GM12878 (cell line): ENCODE data around the gene MCM3AP. TPM values are rescaled to one million over a fixed set of nuclear protein-coding genes. Genes with fewer than 3 reads are reported as not detected.

Source experiments
- ATAC-seq: fragments of 200-7000 bp; cut with Tn5 transposase; 3 replicates; pipeline ENCODE4 v1.9.1; 2020; ENCODE audit warnings: mild to moderate bottlenecking, moderate library complexity
- BruUV-seq: library from RNA; stranded (reverse); fragments of 400-500 nt; replicated peaks from 2 replicates; lab custom pipeline; 2021; lab: Mats Ljungman, UMichigan
- CTCF ChIA-PET: fragments of 300-600 bp; sonication (Branson Sonifier 250); formaldehyde crosslinking; extraction: SDS; loops from one replicate; lab custom pipeline; 2021; ENCODE audit warnings: inconsistent platforms; lab: Yijun Ruan, JAX
- POLR2A ChIA-PET: fragments of 350-600 bp; formaldehyde crosslinking; extraction: SDS; loops from one replicate; lab custom pipeline; 2021; ENCODE audit warnings: inconsistent platforms; lab: Charles Lee
- RAD21 ChIA-PET: fragments of 300-600 bp; sonication (Branson Sonifier 250); formaldehyde crosslinking; loops from one replicate; lab custom pipeline; 2023; ENCODE audit warnings: antibody characterized with exemption; ENCODE audit not compliant: unreplicated experiment; lab: Charles Lee
- SMC1A ChIA-PET: fragments of 300-600 bp; sonication (Branson Sonifier 250); formaldehyde crosslinking; loops from one replicate; lab custom pipeline; 2023; ENCODE audit not compliant: unreplicated experiment, uncharacterized antibody; lab: Charles Lee
- DNase-seq: peaks from one replicate; pipeline ENCODE4 v3.0.0-alpha.2; 2011; ENCODE audit warnings: low read depth, low spot score
- FAIRE-seq: peaks from 3 replicates; lab custom pipeline; 2011; peaks lifted over from hg19 to GRCh38; lab: Jason Lieb, UNC
- H2AFZ ChIP-seq: 2 replicates; pipeline ENCODE4 v1.6.0; 2011; ENCODE audit warnings: low read depth, low read length, control low read depth; ENCODE audit not compliant: control insufficient read depth
- H3K27ac ChIP-seq: 2 replicates; pipeline ENCODE4 v1.5.1; 2011; ENCODE audit warnings: control low read depth; ENCODE audit not compliant: control insufficient read depth, insufficient read depth
- H3K27me3 ChIP-seq, 2 experiments: replicated peaks in 1 of 2; 2 replicates each; pipeline versions ENCODE4 v1.6.0 to v1.6.1; 2011; ENCODE audit warnings: low read length in 1 of 2; ENCODE audit not compliant: control insufficient read depth in 2 of 2, insufficient read depth in 2 of 2
- H3K36me3 ChIP-seq, 2 experiments: 2 replicates each; pipeline ENCODE4 v1.5.1; 2011; ENCODE audit warnings: low read length in 1 of 2; ENCODE audit not compliant: control insufficient read depth in 2 of 2, insufficient read depth in 2 of 2
- H3K4me1 ChIP-seq: 2 replicates; pipeline ENCODE4 v1.6.1; 2011; ENCODE audit warnings: mild to moderate bottlenecking, low read length, moderate library complexity, mixed read lengths; ENCODE audit not compliant: control insufficient read depth, insufficient read depth
- H3K4me2 ChIP-seq: 2 replicates; pipeline ENCODE4 v1.6.0; 2011; ENCODE audit warnings: control low read depth; ENCODE audit not compliant: control insufficient read depth, insufficient read depth
- H3K4me3 ChIP-seq: fragments of 200-600 bp; sonication (generic); 2 replicates; pipeline ENCODE4 v1.5.1; 2016
- H3K79me2 ChIP-seq: 2 replicates; pipeline ENCODE4 v1.6.0; 2011; ENCODE audit warnings: low read length; ENCODE audit not compliant: control insufficient read depth, insufficient read depth
- H3K9ac ChIP-seq: 2 replicates; pipeline ENCODE4 v1.8.0; 2011; ENCODE audit warnings: low read length, control low read depth, mixed read lengths; ENCODE audit not compliant: control insufficient read depth, insufficient read depth
- H3K9me3 ChIP-seq: replicated peaks from 3 replicates; pipeline ENCODE4 v1.5.1; 2011; ENCODE audit warnings: mild to moderate bottlenecking, low read length; ENCODE audit not compliant: control insufficient read depth, insufficient read depth
- H4K20me1 ChIP-seq: 2 replicates; pipeline ENCODE4 v1.6.0; 2011; ENCODE audit not compliant: control insufficient read depth, insufficient read depth
- BMI1 ChIP-seq: fragments of 450-650 bp; IDR thresholded peaks from 2 replicates; pipeline ENCODE4 v1.6.1; 2016; ENCODE audit warnings: mild to moderate bottlenecking, moderate library complexity, borderline replicate concordance
- CREM ChIP-seq: IDR thresholded peaks from 2 replicates; pipeline ENCODE4 v1.6.1; 2014; ENCODE audit warnings: antibody characterized with exemption, low read depth
- DPF2 ChIP-seq: fragments of 450-650 bp; IDR thresholded peaks from 2 replicates; pipeline ENCODE4 v1.6.1; 2017; ENCODE audit warnings: mild to moderate bottlenecking
- ELK1 ChIP-seq: IDR thresholded peaks from 2 replicates; pipeline ENCODE4 v1.6.1; 2012; ENCODE audit warnings: low read depth, low read length, improper control_type of control experiment
- KLF5 ChIP-seq: fragments of 450-650 bp; IDR thresholded peaks from 2 replicates; pipeline ENCODE4 v1.6.1; 2014; ENCODE audit warnings: mild to moderate bottlenecking; ENCODE audit not compliant: partially characterized antibody
- NR2C1 ChIP-seq: fragments of 450-650 bp; IDR thresholded peaks from 2 replicates; pipeline ENCODE4 v1.6.1; 2017; ENCODE audit warnings: antibody characterized with exemption, mild to moderate bottlenecking, moderate library complexity
- PKNOX1 ChIP-seq: fragments of 450-650 bp; IDR thresholded peaks from 2 replicates; pipeline ENCODE4 v1.6.1; 2016; ENCODE audit warnings: mild to moderate bottlenecking
- PRDM15 ChIP-seq: fragments of 450-650 bp; formaldehyde crosslinking; IDR thresholded peaks from 2 replicates; pipeline ENCODE4 v1.4.0; 2020; ENCODE audit warnings: mild to moderate bottlenecking, moderate library complexity
- RCOR1 ChIP-seq: conservative IDR thresholded peaks from 2 replicates; pipeline ENCODE4 v1.6.1; 2012; ENCODE audit warnings: low read depth, low read length, improper control_type of control experiment
- RFX5 ChIP-seq: IDR thresholded peaks from 2 replicates; pipeline ENCODE4 v1.6.1; 2011; ENCODE audit warnings: low read depth, low read length, improper control_type of control experiment
- SIN3A ChIP-seq: IDR thresholded peaks from 2 replicates; pipeline ENCODE4 v1.6.1; 2012; ENCODE audit warnings: low read depth, low read length, improper control_type of control experiment
- SMC3 ChIP-seq: IDR thresholded peaks from 2 replicates; pipeline ENCODE4 v1.6.1; 2011; ENCODE audit warnings: low read length, improper control_type of control experiment, borderline replicate concordance
- SREBF2 ChIP-seq: IDR thresholded peaks from 2 replicates; pipeline ENCODE4 v1.6.1; 2012; ENCODE audit warnings: mild to moderate bottlenecking, low read length
- USF2 ChIP-seq: IDR thresholded peaks from 2 replicates; pipeline ENCODE4 v1.6.1; 2011; ENCODE audit warnings: low read depth, low read length, improper control_type of control experiment, borderline replicate concordance
- WGBS: methylation state at CpG from one replicate; pipeline ENCODE4 v1.1.6; 2016; ENCODE audit warnings: low lambda C conversion rate; ENCODE audit not compliant: insufficient replicate concordance, insufficient coverage; ENCODE audit errors: missing lambda C conversion rate; 5-methylcytosine and 5-hydroxymethylcytosine counted together
- in situ Hi-C: fragments of 300-500 bp; cut with MboI; formaldehyde crosslinking; loops from 9 replicates; pipeline ENCODE4 v1.14.3; 2018; ENCODE audit warnings: mixed read lengths
- intact Hi-C: fragments of 100-400 bp; cut with micrococcal nuclease; formaldehyde crosslinking; loops from one replicate; pipeline ENCODE4 v1.14.2; 2022; ENCODE audit not compliant: unreplicated experiment
- polyA plus RNA-seq, 11 experiments: library from polyadenylated mRNA; depleted of rRNA in 4 of 11; unstranded in 6 of 11; stranded (reverse) in 5 of 11; fragments of >200 nt; fragmentation: Nextera tagmentation in 4 of 11; fragmentation: Illumina TruSeq in 1 of 11; extraction: Ambion mirVana in 4 of 11; extraction: Trizol in 1 of 11; gene quantifications; 1 replicate in 1 of 11; 2 replicates in 10 of 11; pipeline versions ENCODE4 v1.2.1 to v1.2.3, GENCODE V29; 2011 to 2016; ENCODE audit warnings: inconsistent platforms in 2 of 11, missing spikeins in 2 of 11, low read depth in 1 of 11
- total RNA-seq, 4 experiments: library from RNA; depleted of rRNA in 3 of 4; stranded (reverse); fragments of >200 nt in 3 of 4; fragmentation: Illumina TruSeq in 1 of 4; extraction: Trizol in 1 of 4; gene quantifications; 2 replicates each; pipeline versions ENCODE4 v1.2.1 to v1.2.3, GENCODE V29; 2013 to 2021

Gene MCM3AP
- total and polyA plus RNA-seq, 10 of the 15 experiments (the other 5 are each of a cell fraction or from before 2014, with no cell fraction given) = 6.1 to 95.7 (median 47.0) TPM

- TF ChIP-seq ELK1 (peak; percentile 9; the same call in 1 of the 2 replicates), SIN3A (0 out of 2 replicates have a peak, but pooled peaks have one; percentile 21), KLF5 (no peak), NR2C1 (peak; percentile 70), SREBF2 (no peak)
Observed at GRCh38 chr21:46286648-46287002, 1.2 kb upstream of the MCM3AP start (continued).

GRCh38 chr21:46285761-46286647 lies 593 bp upstream of the MCM3AP start, which contains the start of gene YBEY:
TSS of gene YBEY (plus strand) at chr21:46286342. CDS start at chr21:46286914, 572 bp downstream.
- peaks cover 0 to 10% of the 10 kb centered on the region in 2 experiments; a peak in 1 of 4 replicates for H3K36me3 ChIP-seq
- H3K4me2 ChIP-seq = peak within 1 kb of the TSS; percentile 72
- peak within 1 kb of the TSS; percentile 80 for H3K27ac ChIP-seq
- H3K27me3 ChIP-seq = no peaks in the 10 kb centered on the region
- H3K79me2 ChIP-seq = peaks cover 58% of the 10 kb centered on the region
- ATAC-seq = peak; percentile 96
- under 1% methylated on average over 87 of the region's 105 CpGs for WGBS
- CTCF ChIA-PET = interaction anchor here (0.6 to 3.3 kb wide), 6 partner anchors 10 to 143 kb away, joined by 3 to 29 read pairs (median 14); no protein-coding TSS in a partner anchor
- H4K20me1 ChIP-seq = no peaks in the 10 kb centered on the region
- BruUV-seq = no TSS peak
- intact Hi-C loops (loop anchor here (1.0 to 10.0 kb wide), 4 partner anchors 31 to 141 kb away; partner anchors contain the start of genes C21orf58 and LSS), in situ Hi-C loops (no loop called here)
- H2AFZ ChIP-seq = peak within 1 kb of the TSS; percentile 85
- peaks cover 13% of the 10 kb centered on the region for H3K4me1 ChIP-seq
- H3K4me3 ChIP-seq = peak within 1 kb of the TSS; percentile 97
- H3K9ac ChIP-seq = peak within 1 kb of the TSS; percentile 76
- peak; percentile 18 for FAIRE-seq
- peak; percentile 59 for DNase-seq
- no peaks in the 10 kb centered on the region; the same call in 2 of the 3 replicates for H3K9me3 ChIP-seq
- RAD21 ChIA-PET = interaction anchor here (0.6 to 2.3 kb wide), 6 partner anchors 32 to 173 kb away, joined by 3 to 8 read pairs (median 4); partner anchors contain the start of gene DIP2A
- SMC1A ChIA-PET = interaction anchor here (1.1 to 2.7 kb wide), 5 partner anchors 40 to 214 kb away, joined by 3 to 15 read pairs (median 10); a partner anchor contains a TSS
- POLR2A ChIA-PET = interaction anchor here (0.6 to 2.2 kb wide), 4 partner anchors 36 to 273 kb away, joined by 3 to 7 read pairs (median 4); no protein-coding TSS in a partner anchor
- TF ChIP-seq SMC3 = no peak; the same call in 1 of the 2 replicates
- TF ChIP-seq DPF2 = peak; percentile 95
- peak; percentile 46 for TF ChIP-seq PKNOX1
- peak; percentile 61 for TF ChIP-seq CREM
- no peak for TF ChIP-seq PRDM15 (CRISPR knock-in tag)
- TF ChIP-seq RCOR1 = peak; percentile 74; the same call in 1 of the 2 replicates
- no peak for TF ChIP-seq BMI1
- TF ChIP-seq USF2 = no peak
- no peak for TF ChIP-seq RFX5
